ENCODE measurements around the gene OR4D2.

- TF ChIP-seq POLR2AphosphoS5 (IDR thresholded peaks at IDR 0.05) (no peak), CTCF (IDR thresholded peaks at IDR 0.05 in 8 of 11, conservative IDR thresholded peaks at IDR 0.05 in 3 of 11) (no peak)
These were observed 38.9 kb upstream of the OR4D2 start for GRCh38 chr17:58127846-58128245.

Measured in spleen (tissue), 7 donors.